ENCODE results near the gene NOL9.

Gene NOL9

DNA sequence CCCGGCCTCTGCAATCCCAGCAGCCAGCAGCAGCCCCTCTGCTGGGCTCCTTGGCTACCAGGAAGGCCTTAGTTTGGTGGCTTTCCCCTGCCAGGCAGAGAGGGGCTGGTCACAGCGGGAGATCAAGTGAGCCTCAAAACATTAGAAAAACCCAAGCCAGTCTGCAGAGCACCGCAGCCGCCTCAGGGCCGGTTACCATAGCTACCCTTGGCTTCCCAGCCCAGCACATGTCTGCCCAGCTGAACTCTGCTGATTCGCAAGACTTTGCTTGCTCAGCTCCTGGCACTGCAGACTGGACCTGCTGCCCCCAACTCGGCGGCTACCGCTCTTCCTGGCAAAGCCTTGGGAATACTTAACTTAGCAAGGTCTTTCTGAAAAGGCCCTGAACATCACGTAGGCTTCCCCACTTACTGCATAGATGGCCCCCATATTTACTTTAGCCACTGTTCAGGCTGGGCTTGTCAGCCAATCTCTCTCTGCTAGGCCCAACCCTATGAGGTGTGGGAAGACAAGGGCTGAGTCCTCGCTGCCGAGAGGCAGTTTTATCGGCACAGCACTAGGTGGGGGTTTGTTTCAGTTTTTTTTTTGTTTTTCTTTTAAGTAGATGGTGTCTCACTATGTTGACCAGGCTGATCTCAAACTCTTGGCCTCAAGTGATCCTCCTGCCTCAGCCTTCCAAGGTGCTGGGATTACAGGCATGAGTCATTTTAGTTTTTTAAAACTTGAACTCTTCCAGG lies 34.2 kb downstream of the NOL9 start:
- DNase-seq (ENCODE audit: low read depth): peak; percentile 51

DNA sequence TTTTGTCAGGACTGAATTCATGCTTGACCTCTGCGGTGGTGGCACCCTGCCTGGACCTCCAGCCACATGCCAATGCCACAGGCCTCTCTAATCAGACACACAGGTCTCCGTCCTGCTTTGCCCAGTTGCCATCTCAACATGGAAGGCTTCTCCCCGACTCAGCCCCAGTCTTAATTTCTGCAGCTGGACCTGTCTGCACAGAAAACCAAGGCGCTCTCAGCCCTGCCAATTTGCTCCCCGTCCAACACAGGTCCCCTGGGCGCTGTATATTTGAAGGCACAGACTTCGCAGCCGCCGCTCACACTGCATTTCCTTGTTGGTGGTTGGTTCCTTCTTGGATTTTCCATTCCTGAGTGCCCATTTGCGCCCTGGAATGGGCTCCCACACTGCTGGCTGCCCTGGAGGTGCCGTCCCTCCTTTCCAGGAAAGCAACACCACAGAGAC lies 34.8 kb downstream of the NOL9 start:
- DNase-seq (ENCODE audit: low read depth): no peak

DNA sequence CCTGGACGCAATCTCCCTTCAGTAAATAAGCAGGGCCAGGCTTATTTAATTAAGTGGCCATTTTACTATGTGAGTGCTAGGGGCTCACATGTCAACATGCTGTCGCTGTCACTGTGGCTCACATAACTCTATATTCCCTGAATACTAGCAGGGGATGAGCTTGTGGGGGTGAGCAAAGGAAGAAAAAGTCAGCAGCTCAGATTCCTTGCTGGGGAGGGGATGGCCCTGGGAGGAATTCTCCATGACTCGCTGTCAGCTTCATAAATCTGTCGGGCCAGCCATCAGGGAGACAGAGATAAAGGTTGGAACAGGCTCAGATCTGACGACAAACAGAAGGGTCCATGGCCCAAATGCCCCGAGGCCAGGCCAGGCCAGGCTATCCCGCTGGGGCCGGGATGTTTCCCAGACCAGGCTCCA lies 36.9 kb downstream of the NOL9 start:
- DNase-seq (ENCODE audit: low read depth): no peak

DNA sequence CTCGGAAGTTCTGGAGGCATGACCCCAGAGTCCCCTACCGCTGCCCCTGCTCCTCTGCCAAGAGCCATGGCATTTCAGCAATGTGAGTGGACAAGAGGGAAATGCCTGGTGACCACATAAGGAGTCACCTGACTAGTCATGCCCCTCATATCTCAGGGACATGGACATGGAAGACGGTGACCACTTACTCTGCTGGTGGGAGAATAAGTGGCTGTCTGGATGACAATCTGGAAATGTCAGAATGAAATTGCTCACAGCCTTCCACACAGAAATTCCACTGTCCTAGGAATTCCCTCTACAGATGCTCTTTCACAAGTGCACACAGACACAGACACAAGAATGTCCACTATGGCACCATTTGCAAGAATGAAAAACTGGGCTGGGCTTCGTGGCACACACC lies 38.5 kb downstream of the NOL9 start:
- DNase-seq (ENCODE audit: low read depth): no peak

DNA sequence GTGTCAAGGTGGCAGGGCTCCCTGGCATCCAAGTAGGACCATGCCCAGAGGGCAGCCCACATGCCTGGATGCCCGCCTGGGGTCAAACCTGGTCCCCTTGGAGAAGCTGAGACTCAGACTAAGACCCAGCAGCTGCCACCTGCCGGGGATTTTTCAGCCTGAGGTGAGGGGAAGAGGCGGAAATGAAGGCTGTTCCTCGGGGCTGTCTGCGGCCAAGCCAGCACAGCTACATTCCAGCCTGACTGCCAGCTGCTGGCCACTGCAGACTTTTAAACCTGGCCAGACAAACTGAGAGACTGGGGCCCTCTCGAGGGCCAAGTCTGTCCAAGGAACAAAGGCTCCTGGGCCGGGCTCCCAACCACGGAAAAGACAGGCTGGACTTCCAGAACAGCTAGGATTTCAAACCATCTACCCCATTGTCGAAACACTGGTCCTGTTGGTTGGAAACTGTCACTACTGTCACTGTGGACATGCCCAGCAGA lies 41.0 kb downstream of the NOL9 start:
- no peak for DNase-seq (ENCODE audit: low read depth)

DNA sequence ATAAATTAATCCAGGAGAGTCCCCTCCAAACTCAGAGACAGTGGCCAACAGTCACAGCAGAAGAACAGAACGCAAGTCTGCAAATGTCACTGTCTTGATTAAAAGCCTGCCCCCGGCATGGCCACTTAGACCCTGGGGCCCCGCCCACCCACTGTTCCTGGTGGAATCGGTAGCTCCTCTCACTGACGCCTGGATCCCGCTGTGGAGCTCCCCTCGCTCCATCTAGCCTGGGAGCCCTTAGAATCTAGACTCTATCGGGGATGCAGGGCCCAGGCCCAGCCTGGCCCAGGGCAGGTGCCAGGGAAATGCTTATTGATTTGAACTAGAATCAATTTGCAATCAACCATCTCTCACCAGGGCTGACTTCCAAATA lies 41.4 kb downstream of the NOL9 start:
- DNase-seq (ENCODE audit: low read depth): no peak

DNA sequence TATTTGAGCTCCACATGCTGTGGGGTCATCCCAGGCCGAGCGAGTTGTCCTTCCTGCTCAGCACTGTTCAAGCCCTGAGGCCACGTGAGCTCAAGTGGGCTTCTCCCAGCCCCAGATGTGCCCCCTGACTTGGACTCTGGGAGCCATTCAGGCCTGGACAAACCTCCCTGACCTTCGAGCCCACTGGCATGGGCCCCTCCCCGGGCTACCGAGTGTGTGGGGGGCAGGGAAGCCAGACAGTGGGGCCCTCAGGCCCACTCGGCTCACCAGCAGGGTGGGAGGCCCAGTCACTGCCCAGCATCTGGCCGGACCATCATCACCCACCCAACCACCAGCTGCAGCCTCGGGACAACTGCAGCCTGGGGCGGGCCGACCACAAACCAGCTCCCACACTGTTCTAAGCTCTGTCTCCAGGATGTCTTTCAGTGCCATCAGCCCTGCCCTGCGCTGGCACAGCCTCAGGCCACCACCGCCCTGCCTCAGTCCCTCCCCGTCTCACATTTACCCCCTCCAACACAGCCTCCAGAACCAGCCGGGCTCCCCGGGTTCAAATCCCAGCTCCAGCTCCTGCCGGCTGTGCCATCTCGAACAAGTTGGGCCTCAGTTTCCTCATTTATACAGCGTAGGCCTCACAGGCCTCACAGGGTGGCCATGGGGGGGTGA lies 41.9 kb downstream of the NOL9 start:
- DNase-seq (ENCODE audit: low read depth): no peak

DNA sequence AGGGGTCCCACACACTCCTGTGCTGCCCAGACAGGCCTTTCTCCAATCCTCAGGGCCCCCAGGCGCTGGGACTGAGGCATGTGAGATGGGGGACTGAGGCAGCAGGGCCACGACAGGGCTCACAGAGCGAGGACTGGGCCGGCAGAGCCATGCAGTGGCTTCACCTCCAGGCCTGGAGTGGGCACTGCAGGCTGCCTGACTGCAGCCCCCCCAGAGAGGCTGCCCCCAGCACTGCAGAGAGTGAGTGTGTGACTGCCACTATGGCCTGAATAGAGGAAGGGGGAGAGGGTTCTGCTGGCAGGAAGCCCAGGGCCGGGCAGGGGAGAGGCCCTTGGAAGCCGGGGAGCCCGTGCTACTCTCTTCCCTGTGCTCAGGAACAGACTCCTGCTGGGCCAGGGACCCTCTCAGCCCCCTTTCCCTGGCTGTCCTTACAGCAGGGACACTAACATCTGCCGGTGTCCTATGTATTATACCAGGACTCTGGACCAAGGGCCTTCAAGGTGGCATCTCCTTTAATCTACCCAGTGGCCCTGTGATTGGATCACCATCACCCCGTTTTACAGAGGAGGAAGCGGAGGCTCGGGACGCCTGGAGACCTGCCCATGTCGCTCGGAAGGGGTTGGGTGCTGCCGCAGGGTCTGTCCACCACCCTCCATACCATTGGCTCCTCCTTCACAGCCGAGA lies 42.6 kb downstream of the NOL9 start:
- no peak for DNase-seq (ENCODE audit: low read depth)

DNA sequence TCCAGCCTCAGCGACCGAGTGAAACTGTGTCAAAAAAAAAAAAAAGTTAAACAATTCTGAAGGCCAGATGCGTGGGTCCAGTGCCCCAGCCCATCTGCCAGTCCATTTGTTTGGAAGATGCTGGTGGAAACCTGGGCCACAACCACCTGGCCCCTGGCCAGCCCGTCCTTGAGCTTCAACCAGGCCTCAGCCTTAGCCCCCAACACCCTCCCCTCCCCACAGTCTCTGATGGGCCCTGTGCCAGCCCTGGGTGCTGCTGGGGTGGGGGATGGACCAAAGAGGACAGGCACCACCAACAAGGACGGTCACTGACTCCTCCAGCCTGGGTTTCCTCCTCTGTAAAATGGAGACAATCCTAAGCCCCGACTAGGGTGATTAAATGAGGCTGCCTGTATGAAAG lies 43.3 kb downstream of the NOL9 start:
- no peak for DNase-seq (ENCODE audit: low read depth)

DNA sequence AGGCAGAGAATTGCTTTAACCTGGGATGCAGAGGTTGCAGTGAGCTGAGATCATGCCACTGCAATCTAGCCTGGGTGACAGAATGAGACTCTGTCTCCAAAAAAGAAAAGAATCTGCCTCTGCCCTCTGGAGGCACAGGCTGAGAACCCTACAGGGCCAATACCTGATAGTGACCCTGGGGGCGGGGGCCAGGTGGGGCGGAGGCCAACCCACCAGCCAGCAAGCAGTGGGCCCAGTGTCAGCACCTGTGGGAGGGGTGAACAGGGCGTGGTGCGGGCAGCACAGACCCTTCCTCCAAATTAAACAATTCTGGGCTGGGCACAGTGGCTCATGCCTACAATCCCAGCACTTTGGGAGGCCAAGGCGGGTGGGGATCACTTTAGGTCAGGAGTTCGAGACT lies 43.8 kb downstream of the NOL9 start:
- DNase-seq (ENCODE audit: low read depth): no peak

DNA sequence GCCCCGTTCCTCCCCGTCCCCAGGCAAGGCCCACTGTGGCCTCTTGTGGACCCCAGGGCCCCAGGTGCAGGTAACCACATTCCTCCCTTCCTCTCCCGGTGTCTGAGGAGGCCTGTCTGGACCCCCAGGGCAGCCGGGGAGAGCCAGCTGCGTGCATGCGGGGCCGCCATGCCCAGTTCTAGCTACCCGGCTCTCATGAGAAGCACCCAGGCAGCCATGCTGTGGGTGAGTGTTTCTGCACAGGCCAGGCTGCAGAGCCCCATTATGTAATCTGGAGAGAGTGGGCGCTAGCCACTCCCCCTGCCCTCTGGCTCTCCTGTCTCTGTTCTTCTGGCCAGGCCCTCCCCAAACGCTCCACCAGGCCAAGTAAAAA lies 44.4 kb downstream of the NOL9 start:
- no peak for DNase-seq (ENCODE audit: low read depth)

DNA sequence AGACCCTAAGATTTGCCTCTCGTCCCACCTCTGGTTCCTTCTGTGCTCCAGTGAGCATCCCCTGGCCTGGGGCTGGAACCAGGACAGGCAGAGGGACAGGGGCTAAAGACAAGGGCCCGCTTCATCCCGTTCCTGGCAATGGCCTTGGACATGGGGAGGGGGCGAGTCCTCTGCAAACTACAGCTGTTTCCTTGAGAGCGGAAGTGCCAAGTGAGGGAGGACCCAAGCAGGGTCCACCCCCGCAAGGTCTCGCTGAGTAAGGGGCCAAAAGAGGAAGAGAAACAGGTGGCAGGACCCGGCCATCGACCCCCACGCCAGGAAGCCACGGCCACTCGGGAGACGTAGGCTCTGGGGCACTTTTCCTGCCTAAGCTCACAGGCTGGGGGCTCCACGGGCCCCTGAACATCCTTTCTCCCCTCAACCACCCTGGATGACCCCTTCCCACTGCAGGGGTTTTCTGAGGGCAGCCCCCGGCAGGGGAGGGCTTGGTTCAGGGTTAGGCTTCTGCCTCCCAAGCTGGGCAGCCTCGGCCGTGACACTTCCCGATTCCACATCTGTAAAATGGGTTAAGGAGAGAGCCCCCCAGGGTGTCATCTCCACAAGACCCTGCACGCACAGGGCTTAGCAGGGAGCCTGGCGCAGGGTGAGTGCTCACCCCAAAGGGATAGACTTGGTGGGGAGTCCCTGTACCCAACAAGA lies 44.9 kb downstream of the NOL9 start:
- no peak for DNase-seq (ENCODE audit: low read depth)

DNA sequence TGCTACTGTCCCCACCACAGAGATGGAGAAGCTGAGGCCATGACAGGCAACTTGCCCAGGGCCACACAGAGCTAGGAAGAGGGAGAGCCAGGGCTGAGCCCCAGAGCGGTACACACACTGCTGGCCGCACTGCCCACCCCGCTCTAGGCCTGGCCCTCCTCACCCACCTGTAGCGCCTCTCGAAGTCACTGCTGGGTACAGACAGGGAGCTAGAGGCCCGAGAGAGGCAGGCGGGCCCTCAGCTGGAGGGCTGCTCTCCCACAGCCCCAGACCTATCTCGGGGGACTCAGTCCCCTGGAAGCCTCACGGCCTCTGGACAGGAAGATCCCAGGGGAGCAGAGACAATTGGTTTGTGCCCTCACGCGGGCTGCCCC lies 45.5 kb downstream of the NOL9 start:
- DNase-seq (ENCODE audit: low read depth): no peak

DNA sequence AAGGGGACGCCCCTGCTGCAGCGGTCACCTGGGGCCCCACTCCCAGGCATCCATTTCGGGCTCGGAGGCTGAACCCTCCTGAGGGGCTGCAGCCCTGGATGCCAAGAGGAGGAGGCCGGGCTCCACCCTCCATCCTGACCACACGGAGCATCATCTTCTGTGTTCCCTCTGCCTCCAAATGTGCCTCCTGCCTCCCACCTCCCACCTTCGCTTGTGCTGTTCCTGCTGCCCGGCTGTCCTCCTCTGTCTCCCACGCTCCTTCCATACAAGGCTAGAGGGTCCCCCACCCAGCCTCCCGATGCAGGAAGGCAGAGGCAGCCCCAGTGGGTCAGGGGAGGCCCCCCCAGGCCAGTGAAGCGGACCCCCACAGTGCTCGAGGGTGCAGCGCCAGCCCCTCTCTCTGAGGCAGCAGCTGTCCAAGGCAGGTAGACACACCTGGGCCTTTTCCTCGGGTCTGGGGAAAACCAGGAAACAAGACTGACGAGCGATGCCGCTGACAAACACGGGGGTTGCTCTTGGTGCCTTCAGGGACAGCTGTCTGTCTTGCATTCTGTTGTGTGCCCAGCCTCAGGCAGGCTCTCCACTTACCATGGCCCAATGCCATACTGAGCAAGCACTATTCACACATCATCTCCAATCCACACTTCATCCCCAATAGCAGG lies 46.0 kb downstream of the NOL9 start:
- DNase-seq (ENCODE audit: low read depth): no peak

DNA sequence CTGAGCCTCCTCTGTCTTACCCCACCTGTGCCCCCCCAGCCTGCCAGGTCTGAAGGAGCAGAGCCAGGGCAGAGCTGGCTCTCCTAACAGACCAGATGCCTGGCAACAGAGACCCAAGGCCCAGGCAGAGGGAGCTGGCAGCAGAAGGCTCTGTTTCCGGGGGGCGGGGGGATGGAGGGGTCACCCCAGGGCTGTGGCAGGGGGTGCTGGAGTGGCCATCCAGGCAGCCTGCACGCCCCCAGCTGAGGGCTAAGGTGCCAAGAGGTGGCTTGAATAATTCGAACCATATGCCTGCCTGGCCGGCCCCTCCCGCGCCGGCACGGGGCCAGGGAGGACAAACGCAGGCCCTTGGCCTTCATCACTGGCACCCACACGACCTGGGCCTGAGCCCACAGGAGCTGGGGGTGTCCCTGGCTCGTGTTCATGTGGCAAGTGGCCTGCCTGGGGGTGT lies 46.8 kb downstream of the NOL9 start:
- no peak for DNase-seq (ENCODE audit: low read depth)

DNA sequence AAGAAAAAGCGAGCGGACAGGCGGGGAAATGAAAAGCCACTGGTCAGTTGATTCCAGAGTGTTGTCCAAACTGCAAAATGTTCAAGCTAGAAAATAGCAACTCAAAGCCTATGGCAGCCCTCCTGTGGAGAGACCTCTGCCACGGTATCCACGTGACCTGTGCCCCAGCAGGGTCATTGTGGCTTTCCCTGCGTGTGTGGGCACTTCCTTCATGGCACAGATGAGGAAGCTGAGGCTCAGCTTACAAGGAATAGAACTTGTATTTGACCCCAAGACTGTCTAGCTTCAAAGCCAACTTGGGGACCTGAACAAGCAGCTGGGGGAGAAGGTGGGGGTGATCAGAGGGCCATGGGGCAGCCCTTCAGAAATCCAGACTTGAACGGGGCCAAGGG lies 47.3 kb downstream of the NOL9 start:
- DNase-seq (ENCODE audit: low read depth): no peak

DNA sequence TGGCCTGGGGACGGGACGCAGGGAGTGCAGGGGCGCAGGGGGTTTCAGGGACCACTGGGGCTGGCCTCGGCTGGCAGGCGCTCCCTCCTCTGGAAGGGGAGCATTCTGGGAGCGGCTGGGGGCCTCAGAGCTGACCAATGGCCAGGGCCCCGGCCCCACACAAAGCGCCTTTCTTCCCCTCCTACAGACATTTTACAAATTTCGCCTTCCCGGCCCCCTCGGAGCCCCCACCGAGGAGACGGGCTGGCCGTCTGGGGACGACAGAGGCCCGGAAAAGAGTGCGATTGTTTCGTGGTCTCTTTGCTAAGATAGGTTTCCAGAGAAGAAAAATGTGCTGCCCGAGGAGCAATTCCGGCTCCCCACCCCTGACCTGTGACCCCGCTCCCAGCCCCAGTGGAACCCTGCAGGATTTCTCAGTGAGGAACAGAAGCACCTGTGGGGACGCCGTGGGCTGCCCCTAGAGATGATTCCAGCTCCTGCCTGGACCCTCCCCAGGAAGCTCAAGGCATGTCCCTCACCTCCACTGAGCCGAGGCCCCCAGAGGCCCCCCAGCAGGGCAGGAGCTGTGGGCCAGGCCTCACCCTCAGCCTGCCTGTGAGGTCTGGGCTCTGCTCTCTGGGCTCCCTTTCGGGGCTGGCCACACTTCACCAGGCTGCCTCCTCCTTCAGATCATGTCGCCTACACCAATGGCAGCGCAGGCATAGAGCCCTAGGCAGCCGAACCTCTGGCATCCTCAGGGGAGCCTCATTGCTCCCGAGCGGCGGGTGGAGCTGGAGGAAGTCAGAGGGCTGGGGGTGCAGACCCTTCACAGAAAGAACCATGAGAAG lies 47.9 kb downstream of the NOL9 start:
- no peak for DNase-seq (ENCODE audit: low read depth)

DNA sequence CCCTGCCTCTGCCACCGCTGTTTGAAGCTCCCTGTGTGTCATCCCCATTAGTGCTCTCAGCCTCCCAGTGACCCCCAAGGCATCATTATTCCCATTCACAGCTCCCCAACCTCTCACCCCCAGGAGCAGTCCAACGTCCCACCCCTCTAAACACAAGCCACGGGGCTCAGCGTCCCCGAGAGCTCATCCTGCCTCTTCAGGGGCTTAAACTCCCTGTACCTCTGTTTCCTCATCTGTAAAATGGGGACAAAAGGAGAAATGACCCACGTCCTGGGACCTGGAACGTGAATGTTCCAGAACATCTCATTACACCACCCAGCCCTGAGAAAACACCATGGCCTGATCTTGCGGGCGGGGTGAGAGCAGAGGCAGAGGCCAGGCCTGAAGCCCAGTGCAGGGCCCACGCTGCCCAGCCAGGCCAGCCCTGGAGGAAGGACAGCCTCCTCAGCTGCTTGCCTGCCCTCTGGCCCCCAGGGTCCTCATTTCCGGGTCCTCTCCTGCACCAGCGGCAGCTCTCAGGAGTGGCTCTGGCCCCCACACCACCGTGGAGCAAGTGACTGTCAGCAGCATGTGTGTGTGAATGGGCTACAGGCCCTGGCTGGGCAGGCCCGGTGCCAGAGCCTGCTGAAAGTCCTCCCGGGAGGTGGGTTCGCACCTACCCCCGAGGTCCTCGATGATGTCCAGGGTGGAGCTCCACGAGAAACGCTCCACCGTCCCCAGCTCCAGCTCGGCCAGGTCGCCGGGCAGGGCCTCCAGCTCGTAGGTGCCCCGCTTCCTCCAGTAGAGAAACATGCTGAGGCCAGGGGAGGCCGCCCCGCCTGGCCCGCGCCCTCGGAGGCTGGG lies 48.7 kb downstream of the NOL9 start:
- no peak for DNase-seq (ENCODE audit: low read depth)

DNA sequence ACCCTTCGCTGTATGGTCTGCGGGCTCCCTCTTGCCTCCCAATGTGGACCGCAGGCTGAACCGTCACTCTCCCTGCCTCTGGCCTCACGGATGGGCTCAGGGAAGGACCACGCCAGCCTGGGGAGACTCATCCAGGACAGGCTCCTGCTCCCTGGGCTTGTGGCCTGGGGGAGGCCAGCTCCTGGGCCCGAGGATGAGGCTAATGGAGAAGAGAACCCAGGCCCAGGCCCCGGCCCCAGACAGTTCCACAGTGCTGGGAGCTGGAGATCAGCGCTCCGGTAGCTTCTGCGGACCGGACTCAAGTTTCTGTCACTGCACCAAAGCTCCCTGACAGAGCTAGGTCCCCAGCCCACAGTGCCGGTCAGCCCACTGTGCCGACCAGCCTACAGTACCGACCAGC lies 49.4 kb downstream of the NOL9 start:
- DNase-seq (ENCODE audit: low read depth): no peak

DNA sequence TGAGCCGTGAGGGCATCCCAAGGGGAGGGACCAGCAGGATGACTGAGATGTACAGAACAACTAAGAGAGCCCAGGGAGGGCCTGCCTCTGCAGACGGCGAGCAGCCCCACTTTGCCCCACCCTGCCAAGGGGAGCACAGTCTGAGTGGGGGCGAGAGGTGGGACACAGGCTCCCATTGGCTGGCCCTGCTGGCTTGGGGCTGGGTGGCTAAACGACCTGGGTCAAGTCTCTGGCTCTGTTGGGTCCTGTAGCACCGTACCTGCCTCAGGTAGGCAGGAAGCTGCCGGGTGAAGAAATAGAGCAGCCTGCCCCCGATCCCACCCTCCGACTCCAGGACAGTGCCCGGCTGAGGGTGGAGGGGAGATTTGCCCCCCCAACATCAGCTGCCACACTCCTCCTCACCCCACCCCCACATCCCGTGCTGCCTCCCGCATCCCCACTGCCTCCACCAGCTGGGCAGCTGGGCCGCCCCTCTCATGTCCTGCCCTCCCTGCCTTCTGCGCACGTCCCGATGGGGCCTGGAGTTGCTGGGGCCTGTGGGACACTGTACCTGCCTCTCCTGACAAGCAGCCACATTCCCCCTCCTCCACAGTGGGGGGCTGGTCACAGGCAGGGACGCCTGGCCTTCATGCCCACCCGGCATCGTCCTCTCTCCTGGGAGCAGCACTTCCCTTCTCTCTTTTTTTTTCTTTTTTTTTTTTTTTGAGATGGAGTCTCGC lies 50.3 kb downstream of the NOL9 start:
- no peak for DNase-seq (ENCODE audit: low read depth)
